Measurements from ENCODE around the gene TLL1.

GRCh38 chr4:166134285-166134684 is 261.2 kb downstream of the TLL1 start:
- TF ChIP-seq POLR2A (IDR thresholded peaks at IDR 0.05; ENCODE audit: low read depth, low read length), result no peak
- TF ChIP-seq TAF1 (IDR thresholded peaks at IDR 0.05; ENCODE audit: borderline replicate concordance, low read depth, low read length), result no peak
